HepG2 (cell line): ENCODE measurements around the gene SMAP2. TPM values are rescaled to one million over a fixed set of nuclear protein-coding genes. Genes with fewer than 3 reads are reported as not detected.

ENCODE experiments used
- CEBPB ChIP-seq: IDR thresholded peaks from 2 replicates; pipeline ENCODE4 v1.6.1; 2011; ENCODE audit warnings: low read depth, low read length, improper control_type of control experiment, borderline replicate concordance
- CREB1 ChIP-seq, 2 experiments: fragments of 450-650 bp in 1 of 2; IDR thresholded peaks; 2 replicates each; pipeline ENCODE4 v1.6.1; 2016 to 2017; ENCODE audit warnings: control low read depth in 1 of 2, mild to moderate bottlenecking in 1 of 2, missing compliant biosample characterization in 1 of 2, missing genetic modification characterization in 1 of 2
- FOSL2 ChIP-seq: sonication (generic); formaldehyde crosslinking; IDR thresholded peaks from 2 replicates; pipeline ENCODE4 v1.4.0; 2020; ENCODE audit warnings: missing genetic modification reagents
- KDM2A ChIP-seq: sonication (generic); formaldehyde crosslinking; IDR thresholded peaks from 2 replicates; pipeline ENCODE4 v1.4.0; 2020; ENCODE audit warnings: low read depth, missing genetic modification reagents, borderline replicate concordance
- KDM5A ChIP-seq: fragments of 200-600 bp; sonication (generic); IDR thresholded peaks from 2 replicates; pipeline ENCODE4 v1.7.0; 2018; ENCODE audit warnings: antibody characterized with exemption, mild to moderate bottlenecking, low read length, borderline replicate concordance
- MTA3 ChIP-seq: sonication (generic); formaldehyde crosslinking; IDR thresholded peaks from 2 replicates; pipeline ENCODE4 v1.4.0; 2020; ENCODE audit warnings: missing genetic modification reagents
- PLRG1 ChIP-seq: fragments of 450-650 bp; conservative IDR thresholded peaks from 2 replicates; pipeline ENCODE4 v1.6.1; 2016
- SAP130 ChIP-seq: IDR thresholded peaks from 2 replicates; pipeline ENCODE4 v1.6.1; 2016; ENCODE audit warnings: low read depth
- SOX5 ChIP-seq: IDR thresholded peaks from 2 replicates; pipeline ENCODE4 v1.6.1; 2016; ENCODE audit warnings: borderline replicate concordance
- THAP11 ChIP-seq: IDR thresholded peaks from 2 replicates; pipeline ENCODE4 v1.6.1; 2016; ENCODE audit warnings: missing biosample characterization, missing genetic modification reagents
- THYN1 ChIP-seq: sonication (generic); formaldehyde crosslinking; IDR thresholded peaks from 2 replicates; pipeline ENCODE4 v1.8.1; 2023; ENCODE audit warnings: low read depth, mild to moderate bottlenecking, moderate library complexity, missing genetic modification reagents, borderline replicate concordance
- ZNF256 ChIP-seq: sonication (generic); formaldehyde crosslinking; conservative IDR thresholded peaks from 2 replicates; pipeline ENCODE4 v1.4.0; 2020; ENCODE audit warnings: missing genetic modification reagents
- ZNF747 ChIP-seq: sonication (generic); formaldehyde crosslinking; IDR thresholded peaks from 2 replicates; pipeline ENCODE4 v1.8.1; 2023; ENCODE audit warnings: missing genetic modification reagents, mild to moderate bottlenecking, borderline replicate concordance
- ZNF766 ChIP-seq: sonication (generic); formaldehyde crosslinking; IDR thresholded peaks from 2 replicates; pipeline ENCODE4 v1.5.0; 2020; ENCODE audit warnings: missing genetic modification reagents, borderline replicate concordance
- ZNF790 ChIP-seq: sonication (generic); formaldehyde crosslinking; IDR thresholded peaks from 2 replicates; pipeline ENCODE4 v1.8.0; 2022; ENCODE audit warnings: missing genetic modification reagents, mild to moderate bottlenecking, borderline replicate concordance
- ZNF878 ChIP-seq: sonication (generic); formaldehyde crosslinking; IDR thresholded peaks from 2 replicates; pipeline ENCODE4 v1.8.1; 2023; ENCODE audit warnings: mild to moderate bottlenecking, missing genetic modification reagents, moderate library complexity
- ZSCAN31 ChIP-seq: sonication (generic); formaldehyde crosslinking; IDR thresholded peaks from 2 replicates; pipeline ENCODE4 v1.5.0; 2020; ENCODE audit warnings: low read depth, mild to moderate bottlenecking, missing genetic modification reagents
- polyA plus RNA-seq, 8 experiments: library from polyadenylated mRNA; depleted of rRNA in 3 of 8; stranded (reverse) in 7 of 8; unstranded in 1 of 8; fragments of >200 nt; fragmentation: Illumina TruSeq in 4 of 8; extraction: Trizol in 4 of 8; gene quantifications; 2 replicates each; pipeline versions ENCODE4 v1.2.1 to v1.2.3, GENCODE V29; 2011 to 2016; ENCODE audit warnings: low read depth in 4 of 8, missing spikeins in 1 of 8, mixed read lengths in 1 of 8; ENCODE audit not compliant: insufficient read depth in 1 of 8
- total RNA-seq, 5 experiments: library from RNA; depleted of rRNA; stranded (reverse); fragments of >200 nt; fragmentation: Illumina TruSeq; extraction: Trizol; gene quantifications; 2 replicates each; pipeline ENCODE4 v1.2.3, GENCODE V29; 2016; ENCODE audit warnings: low read depth in 1 of 5
- TF ChIP-seq, protein P1 (sequence below): sonication (generic); formaldehyde crosslinking; IDR thresholded peaks from 2 replicates; pipeline ENCODE4 v1.5.0; 2020; ENCODE audit warnings: missing genetic modification reagents
- TF ChIP-seq, protein P2 (sequence below): sonication (generic); formaldehyde crosslinking; IDR thresholded peaks from 2 replicates; pipeline ENCODE4 v1.4.0; 2020; ENCODE audit warnings: missing genetic modification reagents
- TF ChIP-seq, protein P3 (sequence below): sonication (generic); formaldehyde crosslinking; IDR thresholded peaks from 2 replicates; pipeline ENCODE4 v1.8.1; 2022; ENCODE audit warnings: mild to moderate bottlenecking, missing genetic modification reagents
- TF ChIP-seq, protein P4 (sequence below): sonication (generic); formaldehyde crosslinking; IDR thresholded peaks from 2 replicates; pipeline ENCODE4 v1.4.0; 2020; ENCODE audit warnings: missing genetic modification reagents, borderline replicate concordance
- TF ChIP-seq, protein P5 (sequence below): sonication (generic); formaldehyde crosslinking; IDR thresholded peaks from 2 replicates; pipeline ENCODE4 v1.5.1; 2020; ENCODE audit warnings: mild to moderate bottlenecking, missing genetic modification reagents

SMAP2 gene
- total and polyA plus RNA-seq, 2 of the 13 experiments (the other 11 are each of a cell fraction or from before 2014, with no cell fraction given) = 19.0 to 22.3 TPM

DNA sequence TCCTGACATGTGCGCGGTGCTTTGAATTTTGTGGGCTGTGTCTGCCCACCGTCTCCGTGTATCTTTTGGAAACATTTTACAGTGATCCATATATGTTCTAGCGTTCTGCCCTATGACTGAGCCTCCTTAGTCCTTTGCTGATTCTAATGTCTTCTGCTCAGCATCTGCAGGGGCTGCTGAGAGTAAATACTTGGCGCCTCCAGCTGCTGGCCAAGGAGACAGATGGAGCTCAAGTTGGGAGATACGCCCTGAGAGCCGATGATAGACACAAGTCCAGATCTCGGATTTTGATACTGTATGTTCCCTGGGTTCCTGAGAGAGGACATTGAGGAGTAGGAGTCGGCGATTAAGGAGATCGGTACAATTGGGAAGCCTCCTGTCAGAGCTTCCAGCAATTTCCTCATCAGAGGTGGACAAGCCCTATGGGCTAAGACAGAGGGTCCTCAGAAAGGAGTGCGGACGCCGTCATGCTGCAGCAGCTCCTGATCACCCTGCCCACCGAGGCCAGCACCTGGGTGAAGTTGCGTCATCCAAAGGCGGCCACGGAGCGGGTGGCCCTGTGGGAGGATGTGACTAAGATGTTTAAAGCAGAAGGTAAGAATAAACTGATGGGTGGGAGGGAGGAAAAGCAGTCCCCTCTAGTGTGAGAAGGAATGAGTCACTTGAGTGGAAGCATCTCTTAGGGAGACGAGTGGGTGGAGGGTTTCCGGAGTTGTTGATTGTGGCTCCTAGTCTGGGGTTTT, 77.1 kb downstream of the SMAP2 start (continued):
- TF ChIP-seq, protein P1, sequence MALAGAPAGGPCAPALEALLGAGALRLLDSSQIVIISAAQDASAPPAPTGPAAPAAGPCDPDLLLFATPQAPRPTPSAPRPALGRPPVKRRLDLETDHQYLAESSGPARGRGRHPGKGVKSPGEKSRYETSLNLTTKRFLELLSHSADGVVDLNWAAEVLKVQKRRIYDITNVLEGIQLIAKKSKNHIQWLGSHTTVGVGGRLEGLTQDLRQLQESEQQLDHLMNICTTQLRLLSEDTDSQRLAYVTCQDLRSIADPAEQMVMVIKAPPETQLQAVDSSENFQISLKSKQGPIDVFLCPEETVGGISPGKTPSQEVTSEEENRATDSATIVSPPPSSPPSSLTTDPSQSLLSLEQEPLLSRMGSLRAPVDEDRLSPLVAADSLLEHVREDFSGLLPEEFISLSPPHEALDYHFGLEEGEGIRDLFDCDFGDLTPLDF (CRISPR knock-in tag) = no peak
- TF ChIP-seq MTA3 (CRISPR knock-in tag) (no peak), PLRG1 (no peak), ZNF878 (CRISPR knock-in tag) (peak; percentile 49; the same call in 1 of the 2 replicates), FOSL2 (CRISPR knock-in tag) (peak; percentile 82), ZNF790 (no peak), KDM5A (0 out of 2 replicates have a peak, but pooled peaks have one; percentile 48), ZNF256 (CRISPR knock-in tag) (no peak), ZNF766 (CRISPR knock-in tag) (no peak), CREB1 (IDR thresholded peaks at IDR 0.05) (0 out of 2 replicates have a peak, but pooled peaks have one; percentile 28), CREB1 (CRISPR knock-in tag; IDR thresholded peaks at IDR 0.05) (peak; percentile 71), KDM2A (peak; percentile 59; the same call in 1 of the 2 replicates), ZNF747 (CRISPR knock-in tag) (no peak), ZSCAN31 (no peak), THAP11 (CRISPR knock-in tag) (peak; percentile 52), THYN1 (no peak), SAP130 (CRISPR knock-in tag) (peak; percentile 68; the same call in 1 of the 2 replicates), CEBPB (peak; percentile 93), SOX5 (CRISPR knock-in tag) (peak; percentile 27; the same call in 1 of the 2 replicates)
- TF ChIP-seq, protein P2, sequence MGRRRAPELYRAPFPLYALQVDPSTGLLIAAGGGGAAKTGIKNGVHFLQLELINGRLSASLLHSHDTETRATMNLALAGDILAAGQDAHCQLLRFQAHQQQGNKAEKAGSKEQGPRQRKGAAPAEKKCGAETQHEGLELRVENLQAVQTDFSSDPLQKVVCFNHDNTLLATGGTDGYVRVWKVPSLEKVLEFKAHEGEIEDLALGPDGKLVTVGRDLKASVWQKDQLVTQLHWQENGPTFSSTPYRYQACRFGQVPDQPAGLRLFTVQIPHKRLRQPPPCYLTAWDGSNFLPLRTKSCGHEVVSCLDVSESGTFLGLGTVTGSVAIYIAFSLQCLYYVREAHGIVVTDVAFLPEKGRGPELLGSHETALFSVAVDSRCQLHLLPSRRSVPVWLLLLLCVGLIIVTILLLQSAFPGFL (CRISPR knock-in tag) = no peak
- TF ChIP-seq, protein P3, sequence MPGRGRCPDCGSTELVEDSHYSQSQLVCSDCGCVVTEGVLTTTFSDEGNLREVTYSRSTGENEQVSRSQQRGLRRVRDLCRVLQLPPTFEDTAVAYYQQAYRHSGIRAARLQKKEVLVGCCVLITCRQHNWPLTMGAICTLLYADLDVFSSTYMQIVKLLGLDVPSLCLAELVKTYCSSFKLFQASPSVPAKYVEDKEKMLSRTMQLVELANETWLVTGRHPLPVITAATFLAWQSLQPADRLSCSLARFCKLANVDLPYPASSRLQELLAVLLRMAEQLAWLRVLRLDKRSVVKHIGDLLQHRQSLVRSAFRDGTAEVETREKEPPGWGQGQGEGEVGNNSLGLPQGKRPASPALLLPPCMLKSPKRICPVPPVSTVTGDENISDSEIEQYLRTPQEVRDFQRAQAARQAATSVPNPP (CRISPR knock-in tag) = no peak
- TF ChIP-seq, protein P4, sequence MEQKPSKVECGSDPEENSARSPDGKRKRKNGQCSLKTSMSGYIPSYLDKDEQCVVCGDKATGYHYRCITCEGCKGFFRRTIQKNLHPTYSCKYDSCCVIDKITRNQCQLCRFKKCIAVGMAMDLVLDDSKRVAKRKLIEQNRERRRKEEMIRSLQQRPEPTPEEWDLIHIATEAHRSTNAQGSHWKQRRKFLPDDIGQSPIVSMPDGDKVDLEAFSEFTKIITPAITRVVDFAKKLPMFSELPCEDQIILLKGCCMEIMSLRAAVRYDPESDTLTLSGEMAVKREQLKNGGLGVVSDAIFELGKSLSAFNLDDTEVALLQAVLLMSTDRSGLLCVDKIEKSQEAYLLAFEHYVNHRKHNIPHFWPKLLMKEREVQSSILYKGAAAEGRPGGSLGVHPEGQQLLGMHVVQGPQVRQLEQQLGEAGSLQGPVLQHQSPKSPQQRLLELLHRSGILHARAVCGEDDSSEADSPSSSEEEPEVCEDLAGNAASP (CRISPR knock-in tag) = peak; percentile 48; the same call in 1 of the 2 replicates
- TF ChIP-seq, protein P5, sequence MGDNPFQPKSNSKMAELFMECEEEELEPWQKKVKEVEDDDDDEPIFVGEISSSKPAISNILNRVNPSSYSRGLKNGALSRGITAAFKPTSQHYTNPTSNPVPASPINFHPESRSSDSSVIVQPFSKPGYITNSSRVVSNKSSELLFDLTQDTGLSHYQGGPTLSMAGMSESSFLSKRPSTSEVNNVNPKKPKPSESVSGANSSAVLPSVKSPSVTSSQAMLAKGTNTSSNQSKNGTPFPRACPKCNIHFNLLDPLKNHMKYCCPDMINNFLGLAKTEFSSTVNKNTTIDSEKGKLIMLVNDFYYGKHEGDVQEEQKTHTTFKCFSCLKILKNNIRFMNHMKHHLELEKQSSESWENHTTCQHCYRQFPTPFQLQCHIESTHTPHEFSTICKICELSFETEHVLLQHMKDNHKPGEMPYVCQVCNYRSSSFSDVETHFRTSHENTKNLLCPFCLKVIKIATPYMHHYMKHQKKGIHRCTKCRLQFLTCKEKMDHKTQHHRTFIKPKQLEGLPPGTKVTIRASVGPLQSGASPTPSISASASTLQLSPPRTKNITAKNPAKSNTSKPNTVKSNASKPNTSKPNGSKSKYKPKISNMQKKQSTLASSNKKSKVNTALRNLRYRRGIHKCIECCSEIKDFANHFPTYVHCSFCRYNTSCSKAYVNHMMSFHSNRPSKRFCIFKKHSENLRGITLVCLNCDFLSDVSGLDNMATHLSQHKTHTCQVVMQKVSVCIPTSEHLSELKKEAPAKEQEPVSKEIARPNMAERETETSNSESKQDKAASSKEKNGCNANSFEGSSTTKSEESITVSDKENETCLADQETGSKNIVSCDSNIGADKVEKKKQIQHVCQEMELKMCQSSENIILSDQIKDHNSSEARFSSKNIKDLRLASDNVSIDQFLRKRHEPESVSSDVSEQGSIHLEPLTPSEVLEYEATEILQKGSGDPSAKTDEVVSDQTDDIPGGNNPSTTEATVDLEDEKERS (CRISPR knock-in tag) = no peak
